ENCODE measurements around the gene RSRC1.
"Not testable (repeated sequence)": the region's sequence is repeated elsewhere in the genome, so short reads cannot be mapped to it uniquely, and the experiment has no call there.

Gene RSRC1

DNA sequence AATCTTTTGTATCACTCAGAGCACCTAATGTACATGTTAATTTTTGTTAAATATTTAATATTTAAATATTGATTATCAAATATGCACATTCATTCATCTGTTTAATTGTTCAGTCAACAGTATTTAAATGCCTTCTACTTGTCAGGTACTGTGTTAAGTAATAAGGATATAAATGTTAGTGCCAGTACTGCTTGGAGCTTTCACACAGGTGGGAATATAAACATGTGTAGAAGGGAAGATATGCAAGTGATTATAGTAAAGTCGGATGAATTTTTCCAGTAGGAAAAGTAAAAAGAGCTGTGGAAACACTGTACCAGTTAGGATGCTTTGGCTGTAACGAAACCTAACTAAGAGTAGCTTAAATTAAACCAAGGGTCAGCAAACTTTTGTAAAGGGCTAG lies 95.4 kb downstream of the RSRC1 start:
- peaks cover 14% of the 10 kb centered on the region for H3K36me3 Mint-ChIP-seq
- CTCF ChIA-PET: interaction anchor here (0.7 kb wide), 1 partner anchor 94 kb away, joined by 3 read pairs; no protein-coding TSS in a partner anchor
- H3K4me3 Mint-ChIP-seq: no peak overlapping the region

DNA sequence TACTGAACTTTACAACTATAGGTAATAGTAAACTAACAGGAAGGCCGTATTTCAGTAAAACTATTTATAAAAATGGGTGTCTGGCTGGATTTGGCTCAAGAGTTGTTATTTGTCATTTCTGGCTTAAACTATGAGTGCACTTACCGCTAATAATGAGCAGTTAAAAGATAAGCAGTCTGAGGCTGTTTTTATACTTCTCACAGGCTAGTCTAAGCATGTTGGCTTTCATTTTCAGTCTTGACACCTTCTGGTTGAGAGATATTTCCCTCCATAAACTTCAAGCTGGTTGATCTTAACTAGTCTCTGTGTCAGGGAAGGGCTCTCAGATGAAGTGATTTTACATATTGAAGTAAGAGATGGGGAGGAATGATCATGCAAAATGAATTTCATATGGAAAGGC lies 96.1 kb downstream of the RSRC1 start:
- Mint-ChIP-seq H3K36me3 (peaks cover 15% of the 10 kb centered on the region), H3K27me3 (no peaks in the 10 kb centered on the region), H3K27ac (no peak overlapping the region), H3K9me3 (peaks cover 8% of the 10 kb centered on the region), H3K4me1 (no peaks in the 10 kb centered on the region), H3K4me3 (no peak overlapping the region)
- CTCF ChIA-PET: interaction anchor here (0.7 kb wide), 1 partner anchor 95 kb away, joined by 3 read pairs; no protein-coding TSS in a partner anchor
- DNase-seq: no peak

More for the DNA sequence above, 95.4 kb downstream of the RSRC1 start:
- H3K9me3 Mint-ChIP-seq: peaks cover 12% of the 10 kb centered on the region
- DNase-seq: no peak
- no peaks in the 10 kb centered on the region for H3K27me3 Mint-ChIP-seq
- no peak overlapping the region for H3K27ac Mint-ChIP-seq
- no peaks in the 10 kb centered on the region for H3K4me1 Mint-ChIP-seq

DNA sequence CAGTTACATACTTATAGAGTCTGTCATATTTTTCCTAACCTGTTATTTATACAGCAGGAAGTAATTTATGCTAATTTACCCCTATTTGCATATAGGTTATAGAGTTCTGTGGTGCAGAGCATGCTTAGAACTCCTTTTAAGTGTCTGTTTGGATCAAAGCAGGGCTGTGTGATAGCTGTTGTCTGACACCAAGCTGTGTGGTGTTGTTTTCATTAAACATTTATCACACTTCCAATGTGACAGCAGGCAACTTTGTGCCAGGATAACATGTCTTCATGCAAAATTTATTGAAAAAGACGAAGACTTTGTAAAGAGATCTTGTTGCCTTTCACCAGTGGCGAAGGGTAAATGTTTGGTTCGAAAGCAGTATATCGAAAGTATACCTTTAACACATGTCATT lies 100.2 kb downstream of the RSRC1 start:
- Mint-ChIP-seq H3K4me1 (no peaks in the 10 kb centered on the region), H3K36me3 (peaks cover 6% of the 10 kb centered on the region), H3K27me3 (no peaks in the 10 kb centered on the region), H3K4me3 (no peak overlapping the region), H3K9me3 (no peaks in the 10 kb centered on the region), H3K27ac (no peak overlapping the region)
- DNase-seq: no peak
- CTCF ChIA-PET: no interaction called here

DNA sequence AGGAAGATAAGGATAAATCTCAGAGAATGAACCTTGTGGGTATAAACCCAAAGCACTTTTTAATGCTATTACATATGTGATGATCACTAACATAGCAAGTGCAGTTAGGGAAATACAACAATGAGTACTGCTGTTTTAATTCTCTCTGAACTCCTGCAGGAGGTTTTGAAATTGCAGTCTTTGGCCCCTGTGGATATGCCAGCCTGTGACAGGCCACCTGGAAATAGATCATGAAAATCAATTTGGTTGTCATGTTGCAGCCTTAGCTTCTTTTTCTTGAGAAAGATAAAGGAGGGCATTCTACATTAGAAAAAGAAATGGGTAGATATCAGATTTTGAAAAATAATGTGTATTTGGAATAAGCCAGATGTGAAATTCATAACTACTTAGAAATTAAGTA lies 103.6 kb downstream of the RSRC1 start:
- CTCF ChIA-PET: no interaction called here
- Mint-ChIP-seq H3K27me3 (no peaks in the 10 kb centered on the region), H3K36me3 (peaks cover 6% of the 10 kb centered on the region)

DNA sequence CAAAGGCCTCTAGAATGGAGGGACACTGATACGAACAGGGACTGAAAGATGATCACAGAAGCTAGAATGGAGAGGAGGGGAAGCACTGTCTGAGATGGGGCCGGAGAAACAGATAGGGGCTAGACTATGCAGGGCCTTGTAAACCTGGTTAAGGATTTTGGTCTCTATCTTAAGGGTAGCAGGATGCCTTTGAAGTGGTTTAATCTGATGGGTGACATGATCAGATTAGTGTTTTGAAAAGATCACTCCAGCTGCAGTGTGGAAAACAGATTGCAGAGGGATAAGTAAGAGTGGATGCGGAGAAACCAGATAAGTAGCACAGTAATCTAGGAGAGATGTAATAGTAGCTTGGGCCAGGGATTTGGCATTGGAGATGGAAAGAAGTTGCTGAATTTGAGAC lies 108.1 kb downstream of the RSRC1 start:
- no peaks in the 10 kb centered on the region for H3K27me3 Mint-ChIP-seq
- no peak overlapping the region for H3K4me3 Mint-ChIP-seq
- peaks cover 3% of the 10 kb centered on the region for H3K36me3 Mint-ChIP-seq
- DNase-seq: no peak
- H3K27ac Mint-ChIP-seq: no peak overlapping the region
- CTCF ChIA-PET: no interaction called here
- H3K4me1 Mint-ChIP-seq: no peaks in the 10 kb centered on the region
- H3K9me3 Mint-ChIP-seq: no peaks in the 10 kb centered on the region

More for the DNA sequence above, 103.6 kb downstream of the RSRC1 start:
- Mint-ChIP-seq H3K9me3 (no peaks in the 10 kb centered on the region), H3K4me1 (no peaks in the 10 kb centered on the region), H3K27ac (no peak overlapping the region), H3K4me3 (no peak overlapping the region)
- DNase-seq: no peak

DNA sequence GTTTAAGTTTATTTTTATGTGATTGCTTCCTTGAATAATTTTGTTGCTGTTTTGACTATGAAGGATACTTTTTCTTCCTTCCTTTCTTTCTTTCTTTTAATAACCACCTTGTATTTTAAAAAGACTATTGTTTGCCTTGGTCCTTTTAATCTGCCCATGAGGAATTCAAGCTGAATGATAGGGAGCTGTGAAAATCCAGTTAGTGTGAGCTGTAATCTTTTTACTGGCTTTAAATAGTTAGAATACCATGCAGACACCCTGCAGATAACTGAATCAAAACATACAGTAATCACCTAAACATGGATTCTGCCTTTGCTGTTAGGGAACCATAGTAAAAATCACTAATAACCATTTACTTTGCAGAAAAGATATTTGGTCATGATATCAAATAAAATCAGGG lies 110.7 kb downstream of the RSRC1 start:
- CTCF ChIA-PET: no interaction called here
- Mint-ChIP-seq H3K27ac (no peak overlapping the region), H3K4me3 (no peak overlapping the region), H3K27me3 (no peaks in the 10 kb centered on the region), H3K9me3 (no peaks in the 10 kb centered on the region), H3K36me3 (no peaks in the 10 kb centered on the region), H3K4me1 (no peaks in the 10 kb centered on the region)
- DNase-seq: no peak

DNA sequence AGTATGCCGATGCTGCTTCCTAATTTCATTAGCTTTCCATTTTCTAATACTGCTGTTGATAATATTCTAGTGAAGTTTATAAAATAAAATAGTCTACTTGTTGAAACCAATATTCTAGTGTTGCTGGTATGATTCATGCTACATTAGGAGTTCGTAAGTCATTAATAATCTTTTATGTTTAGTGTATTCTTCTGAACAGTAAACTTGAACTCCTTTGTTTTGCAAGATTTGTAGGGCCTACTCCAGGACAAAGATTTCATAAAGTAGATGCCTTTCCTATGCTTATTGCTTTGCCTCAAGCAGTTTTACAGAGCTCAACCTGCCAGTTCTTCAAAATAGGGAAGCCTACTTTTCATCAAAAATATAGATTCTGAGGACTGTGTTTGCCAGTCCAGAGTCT lies 111.5 kb downstream of the RSRC1 start:
- no peak overlapping the region for H3K27ac Mint-ChIP-seq

DNA sequence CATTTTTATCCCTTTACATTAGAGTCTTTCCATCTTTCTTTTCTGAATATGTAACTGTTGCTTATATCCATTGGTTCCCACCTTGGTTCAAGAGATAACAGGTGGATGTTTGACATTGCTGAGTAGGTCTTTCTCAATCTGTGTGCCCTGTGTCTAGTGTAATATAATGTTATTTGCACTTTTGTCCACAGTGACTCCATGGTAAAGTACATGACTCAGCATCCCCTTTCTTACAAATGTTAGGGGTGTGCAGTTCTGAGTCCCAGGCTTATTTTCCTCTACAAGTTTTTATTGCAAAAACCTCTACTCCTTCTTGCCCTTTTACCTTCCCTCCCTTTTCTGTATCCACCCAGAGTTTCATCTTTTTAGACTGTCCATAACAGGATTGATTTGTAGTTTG lies 116.5 kb downstream of the RSRC1 start:
- CTCF ChIA-PET: no interaction called here
- Mint-ChIP-seq H3K27me3 (no peaks in the 10 kb centered on the region), H3K27ac (no peak overlapping the region), H3K36me3 (peaks cover 3% of the 10 kb centered on the region), H3K4me1 (no peaks in the 10 kb centered on the region), H3K9me3 (no peaks in the 10 kb centered on the region), H3K4me3 (no peak overlapping the region)
- no peak for DNase-seq

More for the DNA sequence above, 111.5 kb downstream of the RSRC1 start:
- Mint-ChIP-seq H3K9me3 (no peaks in the 10 kb centered on the region), H3K4me1 (no peaks in the 10 kb centered on the region), H3K4me3 (no peak overlapping the region), H3K27me3 (no peaks in the 10 kb centered on the region), H3K36me3 (no peaks in the 10 kb centered on the region)
- DNase-seq: no peak
- CTCF ChIA-PET: no interaction called here

DNA sequence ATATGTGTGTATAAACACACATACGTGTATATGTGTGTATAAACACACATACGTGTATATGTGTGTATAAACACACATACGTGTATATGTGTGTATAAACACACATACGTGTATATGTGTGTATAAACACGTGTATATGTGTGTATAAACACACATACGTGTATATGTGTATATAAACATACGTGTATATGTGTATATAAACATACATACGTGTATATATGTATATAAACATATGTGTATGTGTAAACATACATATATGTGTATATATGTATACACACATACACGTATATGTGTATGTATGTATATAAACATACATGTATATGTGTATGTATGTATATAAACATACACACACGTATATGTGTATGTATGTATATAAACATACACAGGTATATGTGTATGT lies 119.1 kb downstream of the RSRC1 start:
- H3K36me3 Mint-ChIP-seq, H3K9me3 Mint-ChIP-seq, H3K4me3 Mint-ChIP-seq, H3K27ac Mint-ChIP-seq, H3K4me1 Mint-ChIP-seq, CTCF ChIA-PET, DNase-seq, H3K27me3 Mint-ChIP-seq: not testable (repeated sequence)

DNA sequence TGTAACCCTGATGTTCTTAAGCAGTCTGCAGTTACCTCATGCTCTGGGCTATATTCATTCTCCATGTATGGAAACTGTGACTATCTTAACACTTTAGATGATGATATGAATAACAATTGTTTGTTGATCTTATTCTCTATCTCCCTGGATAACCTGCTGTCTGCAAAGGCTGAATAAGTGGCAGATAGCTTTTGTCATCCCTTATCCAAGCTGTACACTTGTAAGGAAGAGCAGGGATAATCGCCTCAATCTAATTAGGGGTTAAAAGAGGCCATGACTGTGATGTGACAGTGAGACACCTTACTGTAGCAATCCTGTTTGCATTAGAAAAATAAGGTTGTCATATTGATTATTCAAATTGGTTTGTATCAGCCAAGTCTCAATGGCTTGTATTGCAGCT lies 123.9 kb downstream of the RSRC1 start:
- no peak for DNase-seq
- Mint-ChIP-seq H3K36me3 (peaks cover 16% of the 10 kb centered on the region), H3K27me3 (no peaks in the 10 kb centered on the region), H3K4me3 (no peak overlapping the region), H3K4me1 (no peaks in the 10 kb centered on the region), H3K27ac (no peak overlapping the region), H3K9me3 (peaks cover under 1% of the 10 kb centered on the region)
- CTCF ChIA-PET: no interaction called here

DNA sequence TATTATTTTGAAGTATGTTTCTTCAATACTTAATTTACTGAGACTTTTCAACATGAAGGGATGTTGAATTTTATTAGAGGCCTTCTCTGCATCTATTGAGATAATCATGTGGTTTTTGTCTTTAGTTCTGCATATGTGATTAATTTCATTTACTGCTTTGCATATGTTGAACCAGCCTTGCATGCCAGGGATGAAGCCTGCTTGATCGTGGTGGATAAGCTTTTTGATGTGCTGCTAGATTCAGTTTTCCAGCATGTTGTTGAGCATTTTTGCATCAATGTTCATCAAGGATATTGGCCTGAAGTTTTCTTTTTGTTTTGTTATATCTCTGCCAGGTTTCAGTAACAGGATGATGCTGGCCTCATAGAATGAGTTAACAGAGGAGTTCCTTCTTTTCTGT lies 134.4 kb downstream of the RSRC1 start:
- CTCF ChIA-PET: no interaction called here
- H3K36me3 Mint-ChIP-seq: peaks cover 3% of the 10 kb centered on the region
- peaks cover 15% of the 10 kb centered on the region for H3K9me3 Mint-ChIP-seq
- no peak overlapping the region for H3K4me3 Mint-ChIP-seq
- H3K27me3 Mint-ChIP-seq: no peaks in the 10 kb centered on the region
- H3K4me1 Mint-ChIP-seq: no peaks in the 10 kb centered on the region
- no peak for DNase-seq
- H3K27ac Mint-ChIP-seq: no peak overlapping the region

DNA sequence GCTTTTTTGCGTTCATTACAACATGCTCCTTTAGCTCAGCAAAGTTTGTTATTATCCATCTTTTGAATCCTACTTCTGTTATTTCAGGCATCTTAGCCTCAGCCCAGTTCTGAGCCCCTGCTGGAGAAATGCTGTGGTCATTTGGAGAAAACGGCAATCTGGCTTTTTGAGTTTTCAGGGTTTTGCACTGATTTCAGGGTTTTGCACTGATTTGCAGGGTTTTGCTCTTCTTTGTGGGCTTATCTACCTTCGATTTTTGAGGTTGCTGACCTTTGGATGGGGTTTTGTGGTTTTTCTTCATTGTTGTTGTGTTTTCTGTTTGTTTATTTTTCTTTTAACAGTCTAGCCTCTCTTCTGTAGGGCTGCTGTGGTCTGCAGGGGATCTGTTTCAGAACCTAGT lies 137.4 kb downstream of the RSRC1 start:
- Mint-ChIP-seq H3K4me3 (no peak overlapping the region), H3K27me3 (no peaks in the 10 kb centered on the region), H3K27ac (no peak overlapping the region), H3K36me3 (peaks cover 3% of the 10 kb centered on the region), H3K4me1 (no peaks in the 10 kb centered on the region), H3K9me3 (peaks cover 15% of the 10 kb centered on the region)
- CTCF ChIA-PET: interaction anchor here (0.6 kb wide), 1 partner anchor 285 kb away, joined by 3 read pairs; no protein-coding TSS in a partner anchor
- no peak for DNase-seq

DNA sequence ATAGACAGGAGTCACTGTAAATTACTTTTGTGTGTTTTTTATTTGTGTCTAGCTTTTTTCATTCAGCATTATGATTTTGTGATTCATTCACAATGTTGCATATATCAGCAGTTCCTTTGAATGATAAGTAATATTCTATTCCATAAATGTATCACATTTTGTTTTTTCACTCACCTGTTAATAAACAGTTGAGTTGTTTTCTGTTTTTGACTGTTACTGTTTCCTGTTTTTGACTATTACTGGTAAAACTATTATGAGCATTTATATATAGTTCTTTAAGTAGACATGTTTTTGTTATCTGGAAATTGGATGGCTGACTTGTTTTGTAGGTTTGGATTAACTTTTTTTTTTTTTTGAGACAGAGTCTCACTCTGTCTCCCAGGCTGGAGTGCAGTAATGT lies 138.4 kb downstream of the RSRC1 start:
- Mint-ChIP-seq H3K4me1 (no peaks in the 10 kb centered on the region), H3K27me3 (no peaks in the 10 kb centered on the region), H3K36me3 (peaks cover 12% of the 10 kb centered on the region), H3K27ac (no peak overlapping the region), H3K4me3 (no peak overlapping the region), H3K9me3 (peaks cover 19% of the 10 kb centered on the region)
- CTCF ChIA-PET: no interaction called here
- no peak for DNase-seq

DNA sequence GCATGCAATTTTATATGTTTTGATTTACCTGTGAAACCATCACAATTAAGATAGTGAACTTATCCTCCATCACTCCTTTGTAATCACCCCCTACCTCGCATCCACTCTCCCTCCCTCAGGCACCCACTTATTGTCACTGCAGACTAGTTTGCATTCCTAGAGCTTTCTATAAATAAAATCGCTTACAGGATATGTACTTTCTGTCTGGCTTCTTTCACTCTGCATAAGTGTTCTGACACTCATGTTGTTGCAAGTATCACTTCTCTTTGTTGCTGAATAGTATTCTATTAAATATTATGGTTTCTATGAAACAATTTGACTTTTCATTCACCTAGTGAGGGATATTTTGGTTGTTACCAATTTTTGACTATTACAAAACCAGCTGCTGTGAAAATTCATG lies 139.3 kb downstream of the RSRC1 start:
- H3K27ac Mint-ChIP-seq: peak overlapping the region; percentile 77
- H3K4me3 Mint-ChIP-seq: no peak overlapping the region
- peaks cover 16% of the 10 kb centered on the region for H3K36me3 Mint-ChIP-seq

DNA sequence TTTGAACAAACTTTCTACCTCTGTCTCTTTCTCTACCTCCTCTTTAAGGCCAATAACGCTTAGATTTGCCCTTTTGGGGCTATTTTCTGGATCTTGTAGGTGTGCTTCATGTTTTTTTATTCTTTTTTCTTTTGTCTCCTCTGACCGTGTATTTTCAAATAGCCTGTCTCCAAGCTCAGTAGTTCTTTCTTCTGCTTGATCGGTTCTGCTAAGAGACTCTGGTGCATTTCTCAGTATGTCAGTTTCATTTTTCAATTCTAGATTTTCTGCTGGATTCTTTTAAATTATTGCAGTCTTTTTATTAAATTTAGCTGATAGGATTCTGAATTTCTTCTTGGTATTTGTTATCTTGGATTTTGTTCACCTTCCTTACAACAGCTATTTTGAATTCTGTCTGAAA lies 148.7 kb downstream of the RSRC1 start:
- no peak for DNase-seq
- H3K27ac Mint-ChIP-seq: no peak overlapping the region
- H3K4me1 Mint-ChIP-seq: no peaks in the 10 kb centered on the region
- CTCF ChIA-PET: no interaction called here
- H3K4me3 Mint-ChIP-seq: no peak overlapping the region
- peaks cover 16% of the 10 kb centered on the region for H3K9me3 Mint-ChIP-seq
- H3K27me3 Mint-ChIP-seq: no peaks in the 10 kb centered on the region
- peaks cover 16% of the 10 kb centered on the region for H3K36me3 Mint-ChIP-seq

More for the DNA sequence above, 139.3 kb downstream of the RSRC1 start:
- H3K4me1 Mint-ChIP-seq: no peaks in the 10 kb centered on the region
- CTCF ChIA-PET: no interaction called here
- DNase-seq: no peak
- peaks cover 23% of the 10 kb centered on the region for H3K9me3 Mint-ChIP-seq
- no peaks in the 10 kb centered on the region for H3K27me3 Mint-ChIP-seq

DNA sequence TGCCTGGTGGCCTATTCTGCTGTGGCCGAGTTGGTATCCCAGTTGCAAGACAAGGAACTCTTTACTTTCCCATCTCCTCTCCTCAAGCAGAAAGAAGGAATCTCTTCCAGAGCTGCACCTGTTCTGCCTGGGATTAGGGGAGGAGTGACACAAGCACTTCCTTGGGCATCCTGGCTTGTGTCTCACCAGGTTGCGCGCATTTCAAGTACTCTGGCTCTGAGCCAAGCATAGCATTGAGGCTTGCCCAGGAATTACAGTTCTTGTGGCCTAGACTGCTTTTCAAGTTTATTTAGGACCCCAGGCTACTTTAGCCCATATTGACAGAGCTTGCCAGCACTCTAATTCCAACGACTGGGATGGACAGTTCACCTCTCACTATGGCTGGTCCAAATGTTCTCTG lies 150.5 kb downstream of the RSRC1 start:
- no peak overlapping the region for H3K4me3 Mint-ChIP-seq
- H3K27me3 Mint-ChIP-seq: no peaks in the 10 kb centered on the region
- DNase-seq: no peak
- H3K36me3 Mint-ChIP-seq: peaks cover 9% of the 10 kb centered on the region
- no peak overlapping the region for H3K27ac Mint-ChIP-seq
- no peaks in the 10 kb centered on the region for H3K4me1 Mint-ChIP-seq
- H3K9me3 Mint-ChIP-seq: peaks cover 18% of the 10 kb centered on the region
- CTCF ChIA-PET: no interaction called here

Measured in activated naive CD4-positive, alpha-beta T cell treated with anti-CD3 and anti-CD28 coated beads, Interleukin-2, amount 10 ng/mL, durations not matched to agents 7 days and 5 days (primary cell).